ENCODE data around the gene ASB13. TPM values are rescaled to one million over a fixed set of nuclear protein-coding genes. Genes with fewer than 3 reads are reported as not detected.

ASB13 gene
- total RNA-seq, 1 experiment from 2014 or later = 18.4 TPM

DNA sequence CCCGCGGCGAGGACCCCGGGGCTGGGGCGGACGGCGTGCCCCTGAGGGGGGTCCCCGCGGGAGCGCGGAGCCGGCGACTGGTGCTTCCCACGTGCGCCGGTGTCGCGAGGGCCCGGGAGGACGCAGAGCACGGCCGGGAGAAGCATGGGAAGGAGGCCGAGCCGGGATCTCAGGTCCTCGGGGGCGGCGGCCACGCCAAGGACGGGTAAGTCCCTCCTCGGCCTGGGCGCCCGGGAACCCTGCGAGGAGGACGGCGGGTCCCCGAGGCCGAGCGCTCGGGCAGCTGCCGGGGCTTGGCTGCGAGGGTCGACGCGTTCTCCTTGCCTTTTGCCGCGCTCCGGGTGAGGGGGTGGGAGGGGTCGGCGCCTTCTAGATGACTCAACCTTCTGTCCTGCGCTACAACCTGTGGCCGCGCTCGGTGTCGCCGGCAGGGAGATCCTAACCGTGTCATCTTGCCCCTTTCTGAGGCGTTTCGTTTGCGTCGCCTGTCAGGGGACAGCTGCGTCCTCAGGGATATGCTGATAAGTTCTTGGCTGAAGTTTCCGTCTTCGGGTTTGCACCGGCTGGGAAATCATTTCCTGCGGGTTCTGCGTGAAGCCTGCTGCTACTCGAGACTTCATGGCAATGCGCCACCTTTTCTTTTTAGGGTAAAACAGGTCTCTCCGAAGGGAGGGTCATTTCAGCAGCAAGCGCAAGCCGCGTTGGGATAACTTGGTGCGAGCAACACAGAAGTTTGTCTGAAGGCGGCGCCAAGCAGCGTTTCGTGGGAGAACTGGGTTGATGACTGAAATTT, 18.8 kb upstream of the ASB13 start:
- Histone ChIP-seq H3K27me3 (ENCODE audit: control insufficient read depth, insufficient read depth, low read length) (no peaks in the 10 kb centered on the region), H3K4me1 (ENCODE audit: control insufficient read depth, insufficient read depth, low read length) (peaks cover 9% of the 10 kb centered on the region), H3K4me3 (ENCODE audit: low read depth in 2 of 2, low read length in 2 of 2) (peak overlapping the region; percentile 68 to 69), H3K36me3 (ENCODE audit: control insufficient read depth, insufficient read depth, low read length) (peaks cover 3% of the 10 kb centered on the region), H3K27ac (ENCODE audit: low read length) (peak overlapping the region; percentile 68), H3K9me3 (ENCODE audit: control insufficient read depth, insufficient read depth, low read depth, low read length) (no peaks in the 10 kb centered on the region)
- TF ChIP-seq, protein P1, sequence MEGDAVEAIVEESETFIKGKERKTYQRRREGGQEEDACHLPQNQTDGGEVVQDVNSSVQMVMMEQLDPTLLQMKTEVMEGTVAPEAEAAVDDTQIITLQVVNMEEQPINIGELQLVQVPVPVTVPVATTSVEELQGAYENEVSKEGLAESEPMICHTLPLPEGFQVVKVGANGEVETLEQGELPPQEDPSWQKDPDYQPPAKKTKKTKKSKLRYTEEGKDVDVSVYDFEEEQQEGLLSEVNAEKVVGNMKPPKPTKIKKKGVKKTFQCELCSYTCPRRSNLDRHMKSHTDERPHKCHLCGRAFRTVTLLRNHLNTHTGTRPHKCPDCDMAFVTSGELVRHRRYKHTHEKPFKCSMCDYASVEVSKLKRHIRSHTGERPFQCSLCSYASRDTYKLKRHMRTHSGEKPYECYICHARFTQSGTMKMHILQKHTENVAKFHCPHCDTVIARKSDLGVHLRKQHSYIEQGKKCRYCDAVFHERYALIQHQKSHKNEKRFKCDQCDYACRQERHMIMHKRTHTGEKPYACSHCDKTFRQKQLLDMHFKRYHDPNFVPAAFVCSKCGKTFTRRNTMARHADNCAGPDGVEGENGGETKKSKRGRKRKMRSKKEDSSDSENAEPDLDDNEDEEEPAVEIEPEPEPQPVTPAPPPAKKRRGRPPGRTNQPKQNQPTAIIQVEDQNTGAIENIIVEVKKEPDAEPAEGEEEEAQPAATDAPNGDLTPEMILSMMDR (IDR thresholded peaks at IDR 0.05) = peak; percentile 69
- TF ChIP-seq TCF7L2 (IDR thresholded peaks at IDR 0.05; ENCODE audit: low read depth, low read length) = no peak
- peak; percentile 70 for ATAC-seq
- intact Hi-C loops (cut with micrococcal nuclease; ENCODE audit: unreplicated experiment) (no loop called here), in situ Hi-C loops (cut with HindIII; ENCODE audit: low pct_unique_long_range_greater_than_20kb, low sequenced_read_pairs) (no loop called here)
- ChIA-PET POLR2A (no interaction called here), CTCF (interaction anchor here (0.7 kb wide), 1 partner anchor 156 kb away, joined by 3 read pairs; no protein-coding TSS in a partner anchor)
- no TSS peak for BruUV-seq (replicated peaks)
- no peak for DNase-seq (ENCODE audit: low read depth, low spot score)

DNA sequence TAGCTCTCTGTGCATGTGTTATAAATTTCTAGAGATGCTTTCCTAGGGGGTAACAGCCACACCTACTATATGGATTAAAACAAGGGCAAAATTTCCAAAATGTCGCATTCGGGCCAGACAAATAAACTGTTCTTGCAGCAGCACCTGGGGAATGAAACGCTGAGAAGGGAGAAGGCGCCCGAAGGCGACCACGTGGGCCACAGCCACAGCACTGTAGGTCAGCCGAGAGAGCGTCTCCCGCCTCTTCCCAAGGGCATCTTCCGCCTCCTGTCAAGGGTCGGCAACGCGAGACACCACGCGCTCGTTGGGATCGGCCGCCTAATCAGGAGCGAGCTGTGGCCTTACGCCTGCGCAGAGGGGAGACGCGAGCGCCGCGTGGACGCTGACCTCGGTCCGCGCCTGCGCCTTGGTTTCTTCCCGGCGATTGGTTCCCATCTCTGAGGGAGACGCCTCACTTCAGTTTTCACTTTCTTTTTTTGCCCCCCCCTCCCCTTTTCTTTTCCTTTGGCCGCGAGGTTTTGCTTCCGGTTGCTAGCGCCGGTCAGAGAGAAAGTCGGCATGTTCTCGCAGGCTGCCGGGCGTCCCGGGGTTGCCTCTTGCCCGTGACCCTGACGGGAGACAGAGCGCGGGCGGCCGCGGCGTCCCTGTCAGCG, 18.0 kb upstream of the ASB13 start, which contains the start of gene TASOR2:
Gene TASOR2 (plus strand): TSS at position 521 of the 653 bp plus-strand sequence. CDS start 35,805 bp downstream, outside the sequence.
- H3K36me3 ChIP-seq (ENCODE audit: control insufficient read depth, insufficient read depth, low read length) = peaks cover 3% of the 10 kb centered on the region
- peak within 1 kb of the TSS; percentile 84 for H3K27ac ChIP-seq (ENCODE audit: low read length)
- in situ Hi-C loops (cut with HindIII; ENCODE audit: low pct_unique_long_range_greater_than_20kb, low sequenced_read_pairs) = no loop called here
- H3K4me3 ChIP-seq (ENCODE audit: low read depth in 2 of 2, low read length in 2 of 2) = peak within 1 kb of the TSS; percentile 68 to 69
- peak; percentile 84 for DNase-seq (ENCODE audit: low read depth, low spot score)
- CTCF ChIA-PET = no interaction called here
- BruUV-seq (replicated peaks) = no TSS peak
- POLR2A ChIA-PET = no interaction called here
- peak; percentile 96 for ATAC-seq
- peaks cover 9% of the 10 kb centered on the region for H3K4me1 ChIP-seq (ENCODE audit: control insufficient read depth, insufficient read depth, low read length)
- TF ChIP-seq, protein P2, sequence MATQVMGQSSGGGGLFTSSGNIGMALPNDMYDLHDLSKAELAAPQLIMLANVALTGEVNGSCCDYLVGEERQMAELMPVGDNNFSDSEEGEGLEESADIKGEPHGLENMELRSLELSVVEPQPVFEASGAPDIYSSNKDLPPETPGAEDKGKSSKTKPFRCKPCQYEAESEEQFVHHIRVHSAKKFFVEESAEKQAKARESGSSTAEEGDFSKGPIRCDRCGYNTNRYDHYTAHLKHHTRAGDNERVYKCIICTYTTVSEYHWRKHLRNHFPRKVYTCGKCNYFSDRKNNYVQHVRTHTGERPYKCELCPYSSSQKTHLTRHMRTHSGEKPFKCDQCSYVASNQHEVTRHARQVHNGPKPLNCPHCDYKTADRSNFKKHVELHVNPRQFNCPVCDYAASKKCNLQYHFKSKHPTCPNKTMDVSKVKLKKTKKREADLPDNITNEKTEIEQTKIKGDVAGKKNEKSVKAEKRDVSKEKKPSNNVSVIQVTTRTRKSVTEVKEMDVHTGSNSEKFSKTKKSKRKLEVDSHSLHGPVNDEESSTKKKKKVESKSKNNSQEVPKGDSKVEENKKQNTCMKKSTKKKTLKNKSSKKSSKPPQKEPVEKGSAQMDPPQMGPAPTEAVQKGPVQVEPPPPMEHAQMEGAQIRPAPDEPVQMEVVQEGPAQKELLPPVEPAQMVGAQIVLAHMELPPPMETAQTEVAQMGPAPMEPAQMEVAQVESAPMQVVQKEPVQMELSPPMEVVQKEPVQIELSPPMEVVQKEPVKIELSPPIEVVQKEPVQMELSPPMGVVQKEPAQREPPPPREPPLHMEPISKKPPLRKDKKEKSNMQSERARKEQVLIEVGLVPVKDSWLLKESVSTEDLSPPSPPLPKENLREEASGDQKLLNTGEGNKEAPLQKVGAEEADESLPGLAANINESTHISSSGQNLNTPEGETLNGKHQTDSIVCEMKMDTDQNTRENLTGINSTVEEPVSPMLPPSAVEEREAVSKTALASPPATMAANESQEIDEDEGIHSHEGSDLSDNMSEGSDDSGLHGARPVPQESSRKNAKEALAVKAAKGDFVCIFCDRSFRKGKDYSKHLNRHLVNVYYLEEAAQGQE (IDR thresholded peaks at IDR 0.05; ENCODE audit: insufficient read depth in 1 of 2, low read depth in 2 of 2, low read length in 1 of 2) = no peak
- peak; percentile 77 for TF ChIP-seq POLR2AphosphoS5 (IDR thresholded peaks at IDR 0.05; ENCODE audit: low read depth, low read length)
- TF ChIP-seq SIN3A (IDR thresholded peaks at IDR 0.05; ENCODE audit: borderline replicate concordance, insufficient read depth, low read depth, low read length) = peak; percentile 52; the same call in 1 of the 2 replicates
- intact Hi-C loops (cut with micrococcal nuclease; ENCODE audit: unreplicated experiment) = no loop called here
- no peaks in the 10 kb centered on the region for H3K9me3 ChIP-seq (ENCODE audit: control insufficient read depth, insufficient read depth, low read depth, low read length)
- no peaks in the 10 kb centered on the region for H3K27me3 ChIP-seq (ENCODE audit: control insufficient read depth, insufficient read depth, low read length)

DNA sequence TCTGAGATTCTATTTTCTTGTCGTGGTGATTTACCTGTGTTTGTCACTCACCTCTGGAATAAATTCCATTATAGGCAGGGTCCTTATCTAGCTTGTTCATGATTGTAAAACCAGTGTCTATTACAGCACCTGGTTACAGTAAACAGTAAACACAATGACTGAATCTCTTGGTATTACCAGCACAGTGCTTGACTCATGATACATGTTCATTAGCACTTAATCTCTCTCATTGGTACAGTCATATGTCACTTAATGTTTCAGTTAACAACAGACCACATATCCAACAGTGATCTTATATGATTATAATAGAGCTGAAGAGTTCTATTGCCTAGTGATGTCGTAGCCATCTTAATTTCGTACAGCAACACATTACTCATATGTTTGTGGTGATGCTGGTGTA, 16.7 kb upstream of the ASB13 start:
- H3K4me3 ChIP-seq (ENCODE audit: low read depth in 2 of 2, low read length in 2 of 2) = no peak overlapping the region
- in situ Hi-C loops (cut with HindIII; ENCODE audit: low pct_unique_long_range_greater_than_20kb, low sequenced_read_pairs) (no loop called here), intact Hi-C loops (cut with micrococcal nuclease; ENCODE audit: unreplicated experiment) (no loop called here)
- H3K36me3 ChIP-seq (ENCODE audit: control insufficient read depth, insufficient read depth, low read length) = peaks cover 3% of the 10 kb centered on the region
- peaks cover 9% of the 10 kb centered on the region for H3K4me1 ChIP-seq (ENCODE audit: control insufficient read depth, insufficient read depth, low read length)
- no peak overlapping the region for H3K27ac ChIP-seq (ENCODE audit: low read length)
- CTCF ChIA-PET = no interaction called here
- no peaks in the 10 kb centered on the region for H3K27me3 ChIP-seq (ENCODE audit: control insufficient read depth, insufficient read depth, low read length)
- no peaks in the 10 kb centered on the region for H3K9me3 ChIP-seq (ENCODE audit: control insufficient read depth, insufficient read depth, low read depth, low read length)
- DNase-seq (ENCODE audit: low read depth, low spot score) (no peak), ATAC-seq (no peak)
- TF ChIP-seq, protein P1 (IDR thresholded peaks at IDR 0.05) = no peak
- TF ChIP-seq TCF7L2 (IDR thresholded peaks at IDR 0.05; ENCODE audit: low read depth, low read length) (no peak), POLR2AphosphoS5 (IDR thresholded peaks at IDR 0.05; ENCODE audit: low read depth, low read length) (no peak), SIN3A (IDR thresholded peaks at IDR 0.05; ENCODE audit: borderline replicate concordance, insufficient read depth, low read depth, low read length) (no peak)
- TF ChIP-seq, protein P2 (IDR thresholded peaks at IDR 0.05; ENCODE audit: insufficient read depth in 1 of 2, low read depth in 2 of 2, low read length in 1 of 2) = no peak
- no TSS peak for BruUV-seq (replicated peaks)
- POLR2A ChIA-PET = no interaction called here
